Keratinocyte (primary cell): ENCODE results near the gene PRXL2C. TPM values are rescaled to one million over a fixed set of nuclear protein-coding genes. Genes with fewer than 3 reads are reported as not detected.
A peak's percentile ranks its signal among the peaks of the same experiment; 100 is the strongest.

ENCODE experiments used
- DNase-seq: peaks from one replicate; pipeline ENCODE4 v3.0.0-alpha.2; 2011; ENCODE audit warnings: low read depth, missing footprints, low spot score
- FAIRE-seq: peaks from 2 replicates; lab custom pipeline; 2011; peaks lifted over from hg19 to GRCh38; lab: Jason Lieb, UNC
- H2AFZ ChIP-seq: 2 replicates; pipeline ENCODE4 v1.6.0; 2012; ENCODE audit warnings: low read length, control low read depth, inconsistent platforms; ENCODE audit not compliant: control insufficient read depth
- H3K27ac ChIP-seq: 2 replicates; pipeline ENCODE4 v1.5.1; 2011; ENCODE audit warnings: low read length; ENCODE audit not compliant: control insufficient read depth, insufficient read depth
- H3K27me3 ChIP-seq: 3 replicates; pipeline ENCODE4 v1.6.0; 2011; ENCODE audit warnings: low read length; ENCODE audit not compliant: control insufficient read depth, insufficient read depth; ENCODE audit errors: extremely low read depth
- H3K36me3 ChIP-seq, 2 experiments: 2 replicates in 1 of 2; 3 replicates in 1 of 2; pipeline ENCODE4 v1.5.1; 2011; ENCODE audit warnings: low read length in 2 of 2, mild to moderate bottlenecking in 1 of 2; ENCODE audit not compliant: control insufficient read depth in 2 of 2, insufficient read depth in 2 of 2; ENCODE audit errors: extremely low read depth in 1 of 2
- H3K4me1 ChIP-seq: 3 replicates; pipeline ENCODE4 v1.5.1; 2011; ENCODE audit warnings: low read length; ENCODE audit not compliant: control insufficient read depth, insufficient read depth; ENCODE audit errors: extremely low read depth
- H3K4me2 ChIP-seq: 3 replicates; pipeline ENCODE4 v1.6.0; 2011; ENCODE audit warnings: low read depth, low read length; ENCODE audit not compliant: control insufficient read depth, insufficient read depth; ENCODE audit errors: extremely low read depth
- H3K4me3 ChIP-seq, 3 experiments: fragments of 200-600 bp in 1 of 3; sonication (generic) in 1 of 3; 2 replicates in 2 of 3; 3 replicates in 1 of 3; pipeline ENCODE4 v1.5.1; 2011 to 2016; ENCODE audit warnings: low read length in 3 of 3, mild to moderate bottlenecking in 3 of 3, control low read depth in 2 of 3, inconsistent platforms in 1 of 3, low read depth in 1 of 3, mixed read lengths in 1 of 3, mixed run types in 1 of 3, moderate library complexity in 1 of 3; ENCODE audit not compliant: control insufficient read depth in 2 of 3, insufficient read depth in 2 of 3; ENCODE audit errors: extremely low read depth in 1 of 3
- H3K79me2 ChIP-seq: 2 replicates; pipeline ENCODE4 v1.6.0; 2012; ENCODE audit warnings: low read length; ENCODE audit not compliant: control insufficient read depth, insufficient read depth
- H3K9ac ChIP-seq: 3 replicates; pipeline ENCODE4 v1.6.0; 2011; ENCODE audit warnings: low read length; ENCODE audit not compliant: control insufficient read depth, insufficient read depth; ENCODE audit errors: extremely low read depth
- H3K9me1 ChIP-seq: 3 replicates; pipeline ENCODE4 v1.6.0; 2011; ENCODE audit warnings: low read length; ENCODE audit not compliant: control insufficient read depth, insufficient read depth; ENCODE audit errors: extremely low read depth
- H3K9me3 ChIP-seq: 2 replicates; pipeline ENCODE4 v1.5.1; 2012; ENCODE audit warnings: low read depth, low read length; ENCODE audit not compliant: control insufficient read depth
- H4K20me1 ChIP-seq: 3 replicates; pipeline ENCODE4 v1.6.0; 2011; ENCODE audit warnings: low read length; ENCODE audit not compliant: control insufficient read depth, insufficient read depth; ENCODE audit errors: extremely low read depth
- CTCF ChIP-seq, 3 experiments: IDR thresholded peaks in 1 of 3; conservative IDR thresholded peaks in 1 of 3; optimal IDR thresholded peaks in 1 of 3; 2 replicates in 2 of 3; 3 replicates in 1 of 3; pipeline versions ENCODE3 to v1.5.1; 2011; ENCODE audit warnings: low read length in 3 of 3, mild to moderate bottlenecking in 3 of 3, moderate library complexity in 2 of 3, control low read depth in 1 of 3, inconsistent platforms in 1 of 3; ENCODE audit not compliant: insufficient read depth in 2 of 3; ENCODE audit errors: extremely low read depth in 1 of 3
- EZH2 ChIP-seq: IDR thresholded peaks from one replicate; pipeline ENCODE4 v1.6.1; 2012; ENCODE audit warnings: inconsistent platforms, mild to moderate bottlenecking, low read length, moderate library complexity
- dilution Hi-C: fragments of 300-500 bp; cut with MboI; formaldehyde crosslinking; loops from one replicate; pipeline ENCODE4 v1.7.0; 2020; ENCODE audit warnings: low sequenced_read_pairs; ENCODE audit not compliant: extremely low pct_ligation_motif_present
- polyA plus RNA-seq, 5 experiments: library from polyadenylated mRNA; depleted of rRNA in 3 of 5; stranded (reverse) in 3 of 5; stranded (forward) in 1 of 5; unstranded in 1 of 5; fragments of >200 nt; gene quantifications; 1 replicate in 1 of 5; 2 replicates in 3 of 5; 3 replicates in 1 of 5; pipeline versions ENCODE4 v1.2.1 to v1.2.3, GENCODE V29; 2011 to 2012; ENCODE audit warnings: missing spikeins in 2 of 5, low read depth in 1 of 5, low replicate concordance in 1 of 5

PRXL2C gene
- polyA plus RNA-seq, 1 donor (not counting 4 experiments of a cell fraction or from before 2014, with no cell fraction given), result 10.1 TPM

- peak overlapping the region; percentile 74 for H3K9ac ChIP-seq
- no peak overlapping the region for H2AFZ ChIP-seq
- peak overlapping the region in 2 of 3 experiments; percentile 70 to 90 for H3K4me3 ChIP-seq
- no peaks in the 10 kb centered on the region for H3K36me3 ChIP-seq
- H4K20me1 ChIP-seq, result no peaks in the 10 kb centered on the region
- peaks cover 23% of the 10 kb centered on the region for H3K79me2 ChIP-seq
- H3K4me2 ChIP-seq, result peak overlapping the region; percentile 94
- dilution Hi-C loops, result no loop called here
- H3K27me3 ChIP-seq, result no peaks in the 10 kb centered on the region
- DNase-seq (no peak), FAIRE-seq (no peak)
- TF ChIP-seq EZH2 (no peak), CTCF (optimal IDR thresholded peaks at IDR 0.05 in 1 of 3, IDR thresholded peaks at IDR 0.05 in 1 of 3, conservative IDR thresholded peaks at IDR 0.05 in 1 of 3; ENCODE audit: extremely low read depth in 1 of 3, insufficient read depth in 2 of 3, low read length in 3 of 3) (no peak)
- H3K9me1 ChIP-seq, result no peaks in the 10 kb centered on the region
- H3K4me1 ChIP-seq, result peaks cover 18% of the 10 kb centered on the region
- no peak overlapping the region for H3K27ac ChIP-seq
- H3K9me3 ChIP-seq, result no peaks in the 10 kb centered on the region
Measured at GRCh38 chr9:96617439-96618185, 37.5 kb downstream of the PRXL2C start.

GRCh38 chr9:96616817-96617438, 38.2 kb downstream of the PRXL2C start:
- Histone ChIP-seq H3K27ac (no peak overlapping the region), H3K9ac (no peak overlapping the region), H2AFZ (no peak overlapping the region), H3K4me2 (no peak overlapping the region), H3K9me3 (no peaks in the 10 kb centered on the region), H3K4me3 (no peak overlapping the region), H4K20me1 (no peaks in the 10 kb centered on the region), H3K36me3 (no peaks in the 10 kb centered on the region), H3K9me1 (no peaks in the 10 kb centered on the region), H3K27me3 (no peaks in the 10 kb centered on the region), H3K4me1 (peaks cover 24% of the 10 kb centered on the region), H3K79me2 (peaks cover 23% of the 10 kb centered on the region)
- DNase-seq (no peak), FAIRE-seq (no peak)
- dilution Hi-C loops, result no loop called here
- no peak for TF ChIP-seq CTCF (optimal IDR thresholded peaks at IDR 0.05 in 1 of 3, IDR thresholded peaks at IDR 0.05 in 1 of 3, conservative IDR thresholded peaks at IDR 0.05 in 1 of 3; ENCODE audit: extremely low read depth in 1 of 3, insufficient read depth in 2 of 3, low read length in 3 of 3)
- TF ChIP-seq EZH2, result no peak
